Stimulated activated CD4-positive, alpha-beta T cell treated with anti-CD3 and anti-CD28 coated beads, TNF-alpha, amount 100 ng/mL, for 1 hour (primary cell): ENCODE data around the gene SNX18.

Experiments used
- DNase-seq, 3 donors: peaks; one replicate each; pipeline ENCODE4 v3.0.0-alpha.2; 2020; ENCODE audit warnings: low read depth in 3 of 3, low spot score in 1 of 3

The SNX18 gene

GRCh38 chr5:54538156-54538555, 20.6 kb downstream of the SNX18 start:
- no peak for DNase-seq

- no peak for DNase-seq
Measured at GRCh38 chr5:54539001-54539400, 21.4 kb downstream of the SNX18 start.

- no peak for DNase-seq
Measured at GRCh38 chr5:54540286-54540685, 22.7 kb downstream of the SNX18 start.

GRCh38 chr5:54541823-54542783, 24.5 kb downstream of the SNX18 start:
- no peak for DNase-seq

- no peak for DNase-seq
Measured at GRCh38 chr5:54544044-54544443, 26.5 kb downstream of the SNX18 start.

- no peak for DNase-seq
Measured at GRCh38 chr5:54545796-54546195, 28.2 kb downstream of the SNX18 start.

GRCh38 chr5:54547711-54548250, 30.2 kb downstream of the SNX18 start:
- DNase-seq, result no peak

GRCh38 chr5:54548565-54548964, 31.0 kb downstream of the SNX18 start:
- no peak for DNase-seq

- DNase-seq, result no peak
Measured at GRCh38 chr5:54551292-54551691, 33.7 kb downstream of the SNX18 start.

GRCh38 chr5:54551926-54552325, 34.4 kb downstream of the SNX18 start:
- DNase-seq, result no peak

GRCh38 chr5:54552446-54552845, 34.9 kb downstream of the SNX18 start:
- DNase-seq, result no peak

GRCh38 chr5:54553659-54554207, 36.2 kb downstream of the SNX18 start:
- DNase-seq, result no peak

GRCh38 chr5:54556141-54556540, 38.6 kb downstream of the SNX18 start:
- no peak for DNase-seq

- DNase-seq, result no peak
Measured at GRCh38 chr5:54558362-54558761, 40.8 kb downstream of the SNX18 start.

- DNase-seq, result no peak
Measured at GRCh38 chr5:54561651-54562050, 44.1 kb downstream of the SNX18 start.

- DNase-seq, result no peak
Measured at GRCh38 chr5:54563083-54563761, 45.7 kb downstream of the SNX18 start.

GRCh38 chr5:54567996-54568395, 50.4 kb downstream of the SNX18 start:
- DNase-seq, result no peak

- no peak for DNase-seq
Measured at GRCh38 chr5:54570916-54571315, 53.4 kb downstream of the SNX18 start.

GRCh38 chr5:54571462-54571861, 53.9 kb downstream of the SNX18 start:
- DNase-seq, result no peak

GRCh38 chr5:54573812-54574489, 56.4 kb downstream of the SNX18 start:
- no peak for DNase-seq

GRCh38 chr5:54577528-54577927, 60.0 kb downstream of the SNX18 start:
- DNase-seq, result no peak
